HepG2 (cell line): ENCODE results near the gene THRA. TPM values are rescaled to one million over a fixed set of nuclear protein-coding genes. Genes with fewer than 3 reads are reported as not detected.

Source experiments
- BRCA1 ChIP-seq: sonication (generic); formaldehyde crosslinking; IDR thresholded peaks from 2 replicates; pipeline ENCODE4 v1.4.0; 2020; ENCODE audit warnings: missing genetic modification reagents
- CHD2 ChIP-seq: IDR thresholded peaks from 2 replicates; pipeline ENCODE4 v1.6.1; 2011; ENCODE audit warnings: low read depth, low read length, improper control_type of control experiment
- HNF4G ChIP-seq, 2 experiments: sonication (generic) in 1 of 2; formaldehyde crosslinking in 1 of 2; IDR thresholded peaks; 2 replicates each; pipeline versions ENCODE4 v1.4.0 to v1.6.1; 2011 to 2020; ENCODE audit warnings: borderline replicate concordance in 2 of 2, low read depth in 2 of 2, mild to moderate bottlenecking in 2 of 2, low read length in 1 of 2, missing genetic modification reagents in 1 of 2, moderate library complexity in 1 of 2
- HOXA5 ChIP-seq: sonication (generic); formaldehyde crosslinking; IDR thresholded peaks from 2 replicates; pipeline ENCODE4 v1.4.0; 2020; ENCODE audit warnings: missing genetic modification reagents
- IRF2 ChIP-seq: IDR thresholded peaks from 2 replicates; pipeline ENCODE4 v1.6.1; 2018; ENCODE audit warnings: missing genetic modification reagents, missing compliant biosample characterization
- MED1 ChIP-seq: sonication (generic); formaldehyde crosslinking; IDR thresholded peaks from 2 replicates; pipeline ENCODE4 v1.4.0; 2020; ENCODE audit warnings: missing genetic modification reagents
- MTA3 ChIP-seq: sonication (generic); formaldehyde crosslinking; IDR thresholded peaks from 2 replicates; pipeline ENCODE4 v1.4.0; 2020; ENCODE audit warnings: missing genetic modification reagents
- POGK ChIP-seq: sonication (generic); formaldehyde crosslinking; conservative IDR thresholded peaks from 2 replicates; pipeline ENCODE4 v1.8.0; 2022; ENCODE audit warnings: mild to moderate bottlenecking, moderate library complexity, missing genetic modification reagents
- TBX2 ChIP-seq: sonication (generic); formaldehyde crosslinking; IDR thresholded peaks from 2 replicates; pipeline ENCODE4 v1.5.0; 2020; ENCODE audit warnings: missing genetic modification reagents, mild to moderate bottlenecking, borderline replicate concordance
- TERF1 ChIP-seq: sonication (generic); formaldehyde crosslinking; IDR thresholded peaks from 2 replicates; pipeline ENCODE4 v1.8.0; 2022; ENCODE audit warnings: mild to moderate bottlenecking, missing genetic modification reagents, moderate library complexity
- ZGPAT ChIP-seq: IDR thresholded peaks from 2 replicates; pipeline ENCODE4 v1.6.1; 2016; ENCODE audit warnings: mild to moderate bottlenecking
- ZIK1 ChIP-seq: sonication (generic); formaldehyde crosslinking; IDR thresholded peaks from 2 replicates; pipeline ENCODE4 v1.5.0; 2020; ENCODE audit warnings: mild to moderate bottlenecking, low read depth, missing genetic modification reagents, borderline replicate concordance
- ZNF33B ChIP-seq: sonication (generic); formaldehyde crosslinking; IDR thresholded peaks from 2 replicates; pipeline ENCODE4 v1.5.1; 2020; ENCODE audit warnings: mild to moderate bottlenecking, missing genetic modification reagents
- ZNF549 ChIP-seq: sonication (generic); formaldehyde crosslinking; IDR thresholded peaks from 2 replicates; pipeline ENCODE4 v1.5.0; 2020; ENCODE audit warnings: missing genetic modification reagents
- ZNF660 ChIP-seq: sonication (generic); formaldehyde crosslinking; IDR thresholded peaks from 2 replicates; pipeline ENCODE4 v1.5.1; 2020; ENCODE audit warnings: mild to moderate bottlenecking, low read depth, missing genetic modification reagents, borderline replicate concordance
- ZNF709 ChIP-seq: sonication (generic); formaldehyde crosslinking; IDR thresholded peaks from 2 replicates; pipeline ENCODE4 v1.5.0; 2020; ENCODE audit warnings: mild to moderate bottlenecking, missing genetic modification reagents
- ZNF788 ChIP-seq: sonication (generic); formaldehyde crosslinking; IDR thresholded peaks from 2 replicates; pipeline ENCODE4 v1.5.0; 2020; ENCODE audit warnings: mild to moderate bottlenecking, missing genetic modification reagents, borderline replicate concordance
- ZNF83 ChIP-seq: sonication (generic); formaldehyde crosslinking; IDR thresholded peaks from 2 replicates; pipeline ENCODE4 v1.4.0; 2020; ENCODE audit warnings: missing genetic modification reagents, mild to moderate bottlenecking, borderline replicate concordance
- ZNF878 ChIP-seq: sonication (generic); formaldehyde crosslinking; IDR thresholded peaks from 2 replicates; pipeline ENCODE4 v1.8.1; 2023; ENCODE audit warnings: mild to moderate bottlenecking, missing genetic modification reagents, moderate library complexity
- ZSCAN22 ChIP-seq: sonication (generic); formaldehyde crosslinking; IDR thresholded peaks from 2 replicates; pipeline ENCODE4 v1.4.0; 2020; ENCODE audit warnings: mild to moderate bottlenecking, missing genetic modification reagents
- polyA plus RNA-seq, 8 experiments: library from polyadenylated mRNA; depleted of rRNA in 3 of 8; stranded (reverse) in 7 of 8; unstranded in 1 of 8; fragments of >200 nt; fragmentation: Illumina TruSeq in 4 of 8; extraction: Trizol in 4 of 8; gene quantifications; 2 replicates each; pipeline versions ENCODE4 v1.2.1 to v1.2.3, GENCODE V29; 2011 to 2016; ENCODE audit warnings: low read depth in 4 of 8, missing spikeins in 1 of 8, mixed read lengths in 1 of 8; ENCODE audit not compliant: insufficient read depth in 1 of 8
- total RNA-seq, 5 experiments: library from RNA; depleted of rRNA; stranded (reverse); fragments of >200 nt; fragmentation: Illumina TruSeq; extraction: Trizol; gene quantifications; 2 replicates each; pipeline ENCODE4 v1.2.3, GENCODE V29; 2016; ENCODE audit warnings: low read depth in 1 of 5
- TF ChIP-seq, protein P1 (sequence below): sonication (generic); formaldehyde crosslinking; IDR thresholded peaks from 2 replicates; pipeline ENCODE4 v1.4.0; 2020; ENCODE audit warnings: missing genetic modification reagents, borderline replicate concordance
- TF ChIP-seq, protein P2 (sequence below): sonication (generic); formaldehyde crosslinking; IDR thresholded peaks from 2 replicates; pipeline ENCODE4 v1.4.0; 2020; ENCODE audit warnings: low read depth, mild to moderate bottlenecking, missing genetic modification reagents

Gene THRA
- total and polyA plus RNA-seq, 2 of the 13 experiments (the other 11 are each of a cell fraction or from before 2014, with no cell fraction given), result 8.0 to 9.9 TPM

DNA sequence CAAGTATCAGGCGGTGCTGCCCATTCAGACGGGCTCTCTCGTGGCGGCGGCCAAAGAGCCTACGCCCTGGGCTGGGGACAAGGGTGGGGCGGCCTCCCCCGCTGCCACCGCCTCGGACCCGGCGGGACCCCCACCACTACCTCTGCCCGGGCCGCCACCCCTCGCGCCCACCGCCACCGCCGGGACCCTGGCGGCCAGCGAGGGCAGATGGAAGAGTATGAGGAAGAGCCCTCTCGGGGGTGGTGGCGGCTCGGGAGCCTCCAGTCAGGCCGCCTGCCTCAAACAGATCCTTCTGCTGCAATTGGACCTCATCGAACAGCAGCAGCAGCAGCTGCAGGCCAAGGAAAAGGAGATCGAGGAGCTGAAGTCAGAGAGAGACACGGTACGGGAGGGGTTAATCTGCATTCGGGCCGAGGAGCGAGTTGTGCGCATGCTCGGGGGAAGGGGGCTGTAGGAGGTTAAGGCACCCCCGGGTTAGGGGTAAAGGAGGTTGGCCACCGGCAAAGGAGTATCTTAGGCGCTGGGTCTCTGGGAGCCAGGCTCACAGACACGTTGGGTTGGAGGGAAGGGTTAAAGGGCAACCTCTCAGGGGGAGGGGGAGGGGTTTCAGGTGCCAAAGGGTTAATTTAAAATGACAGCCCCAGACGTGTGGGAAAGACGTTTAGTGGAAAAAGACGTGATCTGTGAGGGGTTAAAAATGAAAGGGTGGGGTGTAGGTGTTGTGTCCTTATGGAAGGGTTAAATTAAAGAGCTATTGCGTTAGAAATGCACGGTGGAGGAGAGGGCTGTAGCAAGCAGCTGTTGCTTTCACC, 60.4 kb downstream of the THRA start (continued):
- peak; percentile 78 for TF ChIP-seq HNF4G (IDR thresholded peaks at IDR 0.05; ENCODE audit: borderline replicate concordance, low read depth, low read length)
- TF ChIP-seq HNF4G (CRISPR knock-in tag; IDR thresholded peaks at IDR 0.05; ENCODE audit: borderline replicate concordance, low read depth), result no peak; the same call in 1 of the 2 replicates
- no peak; the same call in 1 of the 2 replicates for TF ChIP-seq ZIK1 (CRISPR knock-in tag)
- no peak for TF ChIP-seq ZSCAN22 (CRISPR knock-in tag)
- no peak for TF ChIP-seq CHD2
- peak; percentile 68; the same call in 1 of the 2 replicates for TF ChIP-seq ZNF709
- TF ChIP-seq HOXA5, result no peak; the same call in none of the 2 replicates
- no peak for TF ChIP-seq MTA3 (CRISPR knock-in tag)
- TF ChIP-seq BRCA1, result no peak
- TF ChIP-seq TBX2 (CRISPR knock-in tag), result no peak
- no peak for TF ChIP-seq ZNF549 (CRISPR knock-in tag)
- TF ChIP-seq, protein P1, sequence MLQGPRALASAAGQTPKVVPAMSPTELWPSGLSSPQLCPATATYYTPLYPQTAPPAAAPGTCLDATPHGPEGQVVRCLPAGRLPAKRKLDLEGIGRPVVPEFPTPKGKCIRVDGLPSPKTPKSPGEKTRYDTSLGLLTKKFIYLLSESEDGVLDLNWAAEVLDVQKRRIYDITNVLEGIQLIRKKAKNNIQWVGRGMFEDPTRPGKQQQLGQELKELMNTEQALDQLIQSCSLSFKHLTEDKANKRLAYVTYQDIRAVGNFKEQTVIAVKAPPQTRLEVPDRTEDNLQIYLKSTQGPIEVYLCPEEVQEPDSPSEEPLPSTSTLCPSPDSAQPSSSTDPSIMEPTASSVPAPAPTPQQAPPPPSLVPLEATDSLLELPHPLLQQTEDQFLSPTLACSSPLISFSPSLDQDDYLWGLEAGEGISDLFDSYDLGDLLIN (CRISPR knock-in tag), result no peak
- TF ChIP-seq ZNF83 (CRISPR knock-in tag), result no peak
- TF ChIP-seq TERF1, result no peak
- TF ChIP-seq, protein P2, sequence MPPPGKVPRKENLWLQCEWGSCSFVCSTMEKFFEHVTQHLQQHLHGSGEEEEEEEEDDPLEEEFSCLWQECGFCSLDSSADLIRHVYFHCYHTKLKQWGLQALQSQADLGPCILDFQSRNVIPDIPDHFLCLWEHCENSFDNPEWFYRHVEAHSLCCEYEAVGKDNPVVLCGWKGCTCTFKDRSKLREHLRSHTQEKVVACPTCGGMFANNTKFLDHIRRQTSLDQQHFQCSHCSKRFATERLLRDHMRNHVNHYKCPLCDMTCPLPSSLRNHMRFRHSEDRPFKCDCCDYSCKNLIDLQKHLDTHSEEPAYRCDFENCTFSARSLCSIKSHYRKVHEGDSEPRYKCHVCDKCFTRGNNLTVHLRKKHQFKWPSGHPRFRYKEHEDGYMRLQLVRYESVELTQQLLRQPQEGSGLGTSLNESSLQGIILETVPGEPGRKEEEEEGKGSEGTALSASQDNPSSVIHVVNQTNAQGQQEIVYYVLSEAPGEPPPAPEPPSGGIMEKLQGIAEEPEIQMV (CRISPR knock-in tag), result no peak
- 0 out of 2 replicates have a peak, but pooled peaks have one; percentile 60 for TF ChIP-seq IRF2 (CRISPR knock-in tag)
- no peak for TF ChIP-seq POGK (CRISPR knock-in tag)
- peak; percentile 6; the same call in 1 of the 2 replicates for TF ChIP-seq MED1
- TF ChIP-seq ZGPAT (CRISPR knock-in tag), result peak; percentile 56; the same call in 1 of the 2 replicates
- TF ChIP-seq ZNF788 (CRISPR knock-in tag), result no peak
- peak; percentile 52; the same call in 1 of the 2 replicates for TF ChIP-seq ZNF33B
- TF ChIP-seq ZNF878 (CRISPR knock-in tag), result peak; percentile 9; the same call in 1 of the 2 replicates
- TF ChIP-seq ZNF660 (CRISPR knock-in tag), result no peak
